GM18868 (cell line): ENCODE measurements around the gene HNRNPM.

Experiments used
- ATAC-seq: cut with Tn5 transposase; IDR thresholded peaks from one replicate; pipeline ENCODE4 v1.9.1; 2021; ENCODE audit warnings: mild to moderate bottlenecking, moderate library complexity; ENCODE audit not compliant: unreplicated experiment

The HNRNPM gene

DNA sequence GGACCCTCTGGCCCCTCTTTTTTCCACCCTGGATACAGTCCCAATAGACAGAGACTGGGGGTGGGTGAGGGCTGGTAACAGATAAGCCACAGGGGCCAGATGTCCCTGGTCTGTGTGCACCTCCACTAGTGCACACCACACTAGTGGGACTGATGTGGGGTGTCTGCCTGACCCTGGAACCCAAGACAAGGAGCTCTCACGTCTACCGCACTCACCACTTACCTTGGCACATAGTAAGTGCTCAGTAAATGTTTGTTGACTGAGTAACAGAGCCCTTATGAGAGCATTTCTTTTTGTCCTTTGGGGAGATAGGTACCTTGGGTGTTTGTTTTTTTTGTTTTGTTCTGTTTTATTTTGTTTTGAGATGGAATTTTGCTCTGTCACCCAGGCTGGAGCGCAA, 92.3 kb downstream of the HNRNPM start:
- no peak for ATAC-seq
